ENCODE results near the gene P2RY2.

The P2RY2 gene

DNA sequence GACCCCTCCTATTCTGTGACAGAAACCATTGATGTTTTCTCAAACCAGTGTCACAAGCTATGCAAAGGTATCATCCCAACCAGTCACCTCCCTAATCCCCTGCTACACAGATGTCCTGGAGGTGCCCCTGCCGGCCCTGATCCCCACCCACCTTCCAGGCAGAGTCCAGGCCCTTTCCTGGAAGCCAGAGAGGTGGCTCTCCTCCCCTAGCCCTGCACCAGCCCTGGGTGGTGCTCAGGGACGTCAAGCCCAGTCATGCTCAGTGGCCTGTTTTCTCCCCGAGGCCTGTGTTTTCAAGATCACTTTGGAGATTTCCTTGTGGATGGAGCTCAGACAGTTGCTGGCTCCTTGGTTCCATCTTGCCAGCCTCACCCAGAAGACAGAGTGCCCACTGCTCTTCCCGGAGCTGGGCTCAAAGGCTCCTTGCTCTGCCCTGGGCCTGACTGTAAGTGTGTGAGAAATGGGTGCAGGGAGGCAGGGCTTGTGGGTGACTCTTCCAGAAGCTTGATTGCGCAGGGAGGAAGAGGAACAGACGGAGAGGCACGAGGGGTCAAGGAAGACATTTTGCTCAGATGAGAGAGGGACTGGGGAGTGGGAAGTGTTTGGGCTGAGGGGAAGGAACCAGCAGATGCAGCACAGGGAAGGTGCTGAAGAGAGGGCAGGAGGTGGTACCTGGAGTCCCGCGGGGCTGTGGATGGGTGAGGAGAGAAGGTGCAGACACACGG is 65.4 kb downstream of the P2RY2 start:
- no peak for DNase-seq (ENCODE audit: low read depth, low spot score)

DNA sequence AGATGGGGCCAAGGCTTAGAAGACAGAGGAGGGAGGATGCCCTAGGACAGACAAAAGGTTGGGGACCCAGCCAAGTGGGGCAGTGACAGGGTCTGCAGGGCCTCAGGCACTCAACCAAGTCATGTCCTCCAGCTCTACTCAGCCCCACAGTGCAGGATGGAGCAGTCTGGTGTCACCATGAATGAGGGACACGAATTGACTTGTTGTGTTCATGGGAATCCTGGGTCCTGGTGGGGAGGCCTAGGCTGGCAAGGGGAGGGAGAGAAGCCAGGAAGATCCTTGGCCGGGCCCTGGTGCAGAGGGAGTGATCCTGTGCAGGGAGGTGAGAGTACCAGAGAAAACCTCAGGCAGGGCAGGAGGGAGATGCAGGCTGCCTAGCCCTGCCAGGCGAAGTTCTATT is 66.0 kb downstream of the P2RY2 start:
- DNase-seq (ENCODE audit: low read depth, low spot score): no peak

DNA sequence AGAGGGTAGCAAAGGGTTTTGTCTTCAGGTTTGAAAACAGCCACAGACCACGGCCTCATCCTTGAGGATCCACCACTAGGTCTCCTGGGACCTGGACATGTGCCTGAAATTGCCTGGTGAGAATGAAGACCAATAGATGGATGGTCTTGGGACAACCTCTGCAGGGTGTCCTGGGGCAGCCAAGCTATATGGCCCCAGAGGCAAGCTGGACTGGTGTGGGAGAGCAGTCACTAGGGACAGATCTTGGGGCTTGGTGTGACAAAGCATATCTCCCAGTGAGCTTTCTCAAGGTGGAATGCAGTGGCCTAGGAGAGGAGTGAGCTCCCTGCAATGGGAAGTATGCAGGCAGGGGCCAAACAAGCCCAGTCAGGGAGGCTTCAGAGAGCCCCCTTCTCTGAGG is 67.6 kb downstream of the P2RY2 start:
- no peak for DNase-seq (ENCODE audit: low read depth, low spot score)
